Neural cell (in vitro differentiated cells): ENCODE data around the gene PRRT1B. TPM values are rescaled to one million over a fixed set of nuclear protein-coding genes. Genes with fewer than 3 reads are reported as not detected.

Source experiments
- H2AFZ ChIP-seq: fragments of 200-600, 300-800 bp; sonication (generic), shearing (Covaris generic); 2 replicates; pipeline ENCODE4 v1.6.0; 2014; ENCODE audit warnings: low read depth, mild to moderate bottlenecking, antibody characterized with exemption, low read length, moderate library complexity
- H3F3A ChIP-seq: fragments of 200-600 bp; shearing (Covaris generic); 2 replicates; pipeline ENCODE4 v1.6.1; 2016; ENCODE audit warnings: mild to moderate bottlenecking, moderate library complexity, mixed read lengths, antibody characterized with exemption, low read length; ENCODE audit not compliant: insufficient read depth, poor library complexity, severe bottlenecking
- H3K27ac ChIP-seq: fragments of 200-600, 300-800 bp; sonication (generic), shearing (Covaris generic); 2 replicates; pipeline ENCODE4 v1.5.1; 2014; ENCODE audit warnings: mild to moderate bottlenecking, low read length, moderate library complexity
- H3K27me3 ChIP-seq: fragments of 300-800, 200-600 bp; sonication (generic), shearing (Covaris generic); 2 replicates; pipeline ENCODE4 v1.6.0; 2014; ENCODE audit warnings: mild to moderate bottlenecking, low read depth, low read length, moderate library complexity; ENCODE audit not compliant: insufficient read depth
- H3K36me3 ChIP-seq: fragments of 300-800, 200-600 bp; sonication (generic), shearing (Covaris generic); 2 replicates; pipeline ENCODE4 v1.5.1; 2014; ENCODE audit warnings: mild to moderate bottlenecking, antibody characterized with exemption, low read length, moderate library complexity; ENCODE audit not compliant: insufficient read depth
- H3K4me2 ChIP-seq: fragments of 300-800, 200-600 bp; sonication (generic), shearing (Covaris generic); 2 replicates; pipeline ENCODE4 v1.6.0; 2014; ENCODE audit warnings: mild to moderate bottlenecking, low read length
- H3K4me3 ChIP-seq: fragments of 300-800, 200-600 bp; sonication (generic), shearing (Covaris generic); 2 replicates; pipeline ENCODE4 v1.5.1; 2014; ENCODE audit warnings: mild to moderate bottlenecking, low read length, moderate library complexity
- H3K79me2 ChIP-seq: fragments of 200-600 bp; shearing (Covaris generic); replicated peaks from 2 replicates; pipeline ENCODE4 v1.6.0; 2014; ENCODE audit warnings: mild to moderate bottlenecking, low read length, moderate library complexity; ENCODE audit not compliant: insufficient read depth
- H3K9ac ChIP-seq: fragments of 300-800, 200-600 bp; sonication (generic), shearing (Covaris generic); 2 replicates; pipeline ENCODE4 v1.6.1; 2016; ENCODE audit warnings: mild to moderate bottlenecking, low read length, mixed read lengths
- H3K9me2 ChIP-seq: fragments of 200-600 bp; shearing (Covaris generic); 2 replicates; pipeline ENCODE4 v1.6.1; 2016; ENCODE audit warnings: mild to moderate bottlenecking, low read length, mixed read lengths; ENCODE audit not compliant: insufficient read depth
- H3K9me3 ChIP-seq: fragments of 200-600, 300-800 bp; sonication (generic), shearing (Covaris generic); 2 replicates; pipeline ENCODE4 v1.6.1; 2016; ENCODE audit warnings: mild to moderate bottlenecking, mixed run types, low read length, moderate library complexity, mixed read lengths
- H4K20me1 ChIP-seq: fragments of 200-600 bp; shearing (Covaris generic); 2 replicates; pipeline ENCODE4 v1.6.1; 2016; ENCODE audit warnings: mild to moderate bottlenecking, mixed run types; ENCODE audit not compliant: insufficient read depth
- EP300 ChIP-seq: fragments of 450-650 bp; conservative IDR thresholded peaks from 2 replicates; pipeline ENCODE4 v1.6.1; 2014; ENCODE audit warnings: antibody characterized with exemption, mild to moderate bottlenecking, moderate library complexity; ENCODE audit not compliant: poor library complexity, severe bottlenecking
- EZH2 ChIP-seq: fragments of 200-600, 300-800 bp; shearing (Covaris generic), sonication (generic); IDR thresholded peaks from 2 replicates; pipeline ENCODE4 v1.6.1; 2014; ENCODE audit warnings: antibody characterized with exemption, low read length, borderline replicate concordance, mild to moderate bottlenecking; ENCODE audit not compliant: insufficient read depth, poor library complexity, severe bottlenecking
- MXI1 ChIP-seq: fragments of 450-650 bp; conservative IDR thresholded peaks from 2 replicates; pipeline ENCODE4 v1.6.1; 2014; ENCODE audit warnings: antibody characterized with exemption, mild to moderate bottlenecking; ENCODE audit not compliant: poor library complexity, severe bottlenecking
- POLR2AphosphoS5 ChIP-seq: IDR thresholded peaks from 2 replicates; pipeline ENCODE4 v1.6.1; 2012
- RAD21 ChIP-seq: fragments of 450-650 bp; conservative IDR thresholded peaks from 2 replicates; pipeline ENCODE4 v1.6.1; 2014; ENCODE audit warnings: antibody characterized with exemption, mild to moderate bottlenecking, moderate library complexity
- REST ChIP-seq: IDR thresholded peaks from 2 replicates; pipeline ENCODE4 v1.6.1; 2012; ENCODE audit warnings: borderline replicate concordance
- SMC3 ChIP-seq: fragments of 450-650 bp; conservative IDR thresholded peaks from 2 replicates; pipeline ENCODE4 v1.6.1; 2014; ENCODE audit warnings: antibody characterized with exemption, mild to moderate bottlenecking, moderate library complexity; ENCODE audit not compliant: poor library complexity
- TAF1 ChIP-seq: IDR thresholded peaks from 2 replicates; pipeline ENCODE4 v1.6.1; 2012; ENCODE audit warnings: low read depth
- polyA plus RNA-seq: library from polyadenylated mRNA; depleted of rRNA; stranded (reverse); fragments of >200 nt; gene quantifications from 2 replicates; pipeline ENCODE4 v1.2.3, GENCODE V29; 2014
- TF ChIP-seq, protein P1 (sequence below): fragments of 450-650 bp; IDR thresholded peaks from 2 replicates; pipeline ENCODE4 v1.5.1; 2014; ENCODE audit warnings: antibody characterized with exemption, mild to moderate bottlenecking, moderate library complexity; ENCODE audit not compliant: poor library complexity, severe bottlenecking

PRRT1B gene
- polyA plus RNA-seq, 1 donor from 2014 or later, result not detected

DNA sequence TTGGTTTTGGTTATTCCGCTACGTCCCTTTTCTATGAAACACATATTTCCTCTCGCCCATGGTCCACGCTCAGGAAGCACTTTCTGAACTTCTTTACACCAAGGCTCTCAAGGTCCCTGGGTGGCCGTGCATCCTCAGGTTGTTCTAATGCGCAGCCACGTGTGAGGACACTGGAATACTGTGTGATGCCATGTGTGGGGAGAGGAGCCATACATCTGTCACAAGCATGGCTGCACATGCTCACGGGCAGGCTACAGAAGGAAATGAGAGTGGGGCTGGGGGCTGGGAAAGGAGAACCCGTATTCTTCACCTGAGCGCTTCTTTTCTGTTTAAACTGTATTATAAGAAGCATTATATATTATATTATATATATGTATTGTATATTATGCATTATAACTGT lies 36.7 kb downstream of the PRRT1B start:
- no peaks in the 10 kb centered on the region for H3K79me2 ChIP-seq
- no peak overlapping the region for H3K4me2 ChIP-seq
- no peak overlapping the region for H3K9ac ChIP-seq
- TF ChIP-seq POLR2AphosphoS5 (no peak), TAF1 (no peak), RAD21 (no peak), EZH2 (no peak), REST (no peak), EP300 (no peak), SMC3 (no peak)
- no peaks in the 10 kb centered on the region for H4K20me1 ChIP-seq
- H3K27me3 ChIP-seq, result no peaks in the 10 kb centered on the region
- no peak overlapping the region for H3K4me3 ChIP-seq
- H3F3A ChIP-seq, result no peaks in the 10 kb centered on the region
- H3K27ac ChIP-seq, result no peak overlapping the region
- H2AFZ ChIP-seq, result no peak overlapping the region
- no peaks in the 10 kb centered on the region for H3K9me3 ChIP-seq
- H3K36me3 ChIP-seq, result no peaks in the 10 kb centered on the region
- no peaks in the 10 kb centered on the region for H3K9me2 ChIP-seq

- no peaks in the 10 kb centered on the region for H3K27me3 ChIP-seq
- no peak overlapping the region for H3K4me2 ChIP-seq
- H3K27ac ChIP-seq, result no peak overlapping the region
- no peak overlapping the region for H2AFZ ChIP-seq
- TF ChIP-seq TAF1 (no peak), REST (no peak), EP300 (no peak), RAD21 (no peak), POLR2AphosphoS5 (no peak), SMC3 (no peak), MXI1 (no peak), EZH2 (no peak)
- TF ChIP-seq, protein P1, sequence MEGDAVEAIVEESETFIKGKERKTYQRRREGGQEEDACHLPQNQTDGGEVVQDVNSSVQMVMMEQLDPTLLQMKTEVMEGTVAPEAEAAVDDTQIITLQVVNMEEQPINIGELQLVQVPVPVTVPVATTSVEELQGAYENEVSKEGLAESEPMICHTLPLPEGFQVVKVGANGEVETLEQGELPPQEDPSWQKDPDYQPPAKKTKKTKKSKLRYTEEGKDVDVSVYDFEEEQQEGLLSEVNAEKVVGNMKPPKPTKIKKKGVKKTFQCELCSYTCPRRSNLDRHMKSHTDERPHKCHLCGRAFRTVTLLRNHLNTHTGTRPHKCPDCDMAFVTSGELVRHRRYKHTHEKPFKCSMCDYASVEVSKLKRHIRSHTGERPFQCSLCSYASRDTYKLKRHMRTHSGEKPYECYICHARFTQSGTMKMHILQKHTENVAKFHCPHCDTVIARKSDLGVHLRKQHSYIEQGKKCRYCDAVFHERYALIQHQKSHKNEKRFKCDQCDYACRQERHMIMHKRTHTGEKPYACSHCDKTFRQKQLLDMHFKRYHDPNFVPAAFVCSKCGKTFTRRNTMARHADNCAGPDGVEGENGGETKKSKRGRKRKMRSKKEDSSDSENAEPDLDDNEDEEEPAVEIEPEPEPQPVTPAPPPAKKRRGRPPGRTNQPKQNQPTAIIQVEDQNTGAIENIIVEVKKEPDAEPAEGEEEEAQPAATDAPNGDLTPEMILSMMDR, result no peak
- no peaks in the 10 kb centered on the region for H4K20me1 ChIP-seq
- H3K36me3 ChIP-seq, result no peaks in the 10 kb centered on the region
- H3K9me3 ChIP-seq, result no peaks in the 10 kb centered on the region
- H3K9me2 ChIP-seq, result no peaks in the 10 kb centered on the region
- no peak overlapping the region for H3K4me3 ChIP-seq
- H3K79me2 ChIP-seq, result no peaks in the 10 kb centered on the region
- no peak overlapping the region for H3K9ac ChIP-seq
- H3F3A ChIP-seq, result no peaks in the 10 kb centered on the region
These were observed 37.4 kb downstream of the PRRT1B start for GRCh38 chr9:131582466-131583336.
